SHP77 treated with DMSO at 0.1 percent for 48 hours (cell line): ENCODE measurements around the gene ABTB2.
A peak's percentile ranks its signal among the peaks of the same experiment; 100 is the strongest.

Experiments
- DNase-seq: peaks from one replicate; lab custom pipeline; 2025; lab: John Stamatoyannopoulos, UW

Gene ABTB2

DNA sequence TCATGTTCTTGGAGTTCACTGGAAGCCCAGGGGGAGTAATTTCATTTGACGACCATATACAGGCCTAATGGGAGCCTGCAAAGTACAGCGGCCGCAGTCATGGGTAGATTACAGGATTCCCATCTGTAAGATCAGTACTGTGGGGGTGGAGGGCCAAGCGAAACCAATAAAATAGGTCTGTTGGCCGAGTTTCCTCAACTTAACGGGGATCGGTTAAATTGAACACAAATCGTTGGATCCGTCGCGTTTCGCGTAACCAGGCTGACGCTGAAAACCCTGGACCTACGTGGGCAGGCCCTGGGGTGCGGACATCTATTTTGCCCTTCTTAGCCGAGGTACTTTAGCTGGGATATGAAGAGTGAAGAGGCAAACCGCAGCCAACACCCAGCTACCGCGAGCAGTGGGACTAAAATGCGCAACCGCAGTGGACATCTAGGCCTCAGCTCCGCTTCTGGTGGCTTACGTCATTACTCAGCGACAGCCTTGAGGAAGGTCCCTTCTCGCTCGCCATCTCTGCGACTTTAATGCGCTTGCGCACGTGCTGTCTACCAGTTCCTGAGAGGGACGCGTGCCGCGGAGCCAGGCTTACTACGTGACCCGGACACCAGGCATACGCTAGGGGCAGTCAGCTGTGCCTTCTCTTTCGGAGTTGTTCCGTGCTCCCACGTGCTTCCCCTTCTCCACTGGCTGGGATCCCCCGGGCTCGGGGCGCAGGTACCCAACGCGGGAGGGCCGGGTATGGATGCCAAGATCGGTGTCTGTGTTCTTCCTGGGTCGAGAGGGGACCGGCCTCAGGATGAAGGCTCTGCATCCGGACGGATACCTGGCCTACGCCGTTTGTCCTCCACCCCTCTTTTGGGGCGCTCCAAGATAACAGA, 252.5 kb downstream of the ABTB2 start, which contains the start of gene NAT10:
NAT10 (plus strand) TSS at position 551 of the 878 bp plus-strand sequence. CDS start 2,597 bp downstream, outside the sequence.
- peak; percentile 95 for DNase-seq

DNA sequence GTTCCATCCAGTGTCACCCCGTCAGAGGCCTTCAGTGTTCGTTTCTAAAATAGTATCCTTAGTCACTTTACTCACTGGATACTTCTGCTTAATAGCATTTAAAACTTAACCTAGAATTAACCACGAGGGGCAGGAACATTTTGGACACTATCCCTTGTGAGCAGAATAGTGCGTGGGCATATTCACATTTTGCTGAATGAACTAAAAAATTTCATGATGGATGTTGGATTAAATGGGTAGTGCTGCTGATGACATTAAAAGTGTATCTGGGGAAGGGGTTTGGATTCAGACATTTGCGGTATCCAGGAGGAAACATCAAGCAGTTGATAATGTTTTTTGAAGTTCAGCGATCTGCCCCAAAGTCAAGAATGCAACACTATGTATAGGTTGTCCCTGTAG, 253.1 kb downstream of the ABTB2 start:
- DNase-seq: no peak
